Keratinocyte (primary cell): ENCODE data around the gene IRX1.

ENCODE experiments used
- CTCF ChIP-seq, 3 experiments: IDR thresholded peaks in 1 of 3; conservative IDR thresholded peaks in 1 of 3; optimal IDR thresholded peaks in 1 of 3; 2 replicates in 2 of 3; 3 replicates in 1 of 3; pipeline versions ENCODE3 to v1.5.1; 2011; ENCODE audit warnings: low read length in 3 of 3, mild to moderate bottlenecking in 3 of 3, moderate library complexity in 2 of 3, control low read depth in 1 of 3, inconsistent platforms in 1 of 3; ENCODE audit not compliant: insufficient read depth in 2 of 3; ENCODE audit errors: extremely low read depth in 1 of 3
- EZH2 ChIP-seq: IDR thresholded peaks from one replicate; pipeline ENCODE4 v1.6.1; 2012; ENCODE audit warnings: inconsistent platforms, mild to moderate bottlenecking, low read length, moderate library complexity

- peak; percentile 16 for TF ChIP-seq EZH2
- TF ChIP-seq CTCF (optimal IDR thresholded peaks at IDR 0.05 in 1 of 3, IDR thresholded peaks at IDR 0.05 in 1 of 3, conservative IDR thresholded peaks at IDR 0.05 in 1 of 3; ENCODE audit: extremely low read depth in 1 of 3, insufficient read depth in 2 of 3, low read length in 3 of 3) = peak in 2 of 3 experiments; percentile 13 to 29
Measured at GRCh38 chr5:3594510-3595005, 1.1 kb upstream of the IRX1 start.
